ENCODE data around the gene NHS. TPM values are rescaled to one million over a fixed set of nuclear protein-coding genes. Genes with fewer than 3 reads are reported as not detected.

The NHS gene
- total RNA-seq, 1 experiment from 2014 or later = 19.5 TPM

- no peak overlapping the region for H3K4me3 Mint-ChIP-seq (ENCODE audit: low read depth, unreplicated experiment)
- H3K9me3 Mint-ChIP-seq (ENCODE audit: low read depth, unreplicated experiment) = peaks cover 3% of the 10 kb centered on the region
Observed at GRCh38 chrX:17654116-17654515, 279.1 kb downstream of the NHS start.

GRCh38 chrX:17655211-17656034 is 280.4 kb downstream of the NHS start:
- intact Hi-C loops (cut with micrococcal nuclease; ENCODE audit: unreplicated experiment) = no loop called here
- no peak for TF ChIP-seq CTCF (IDR thresholded peaks at IDR 0.05; ENCODE audit: unreplicated experiment)
- BruUV-seq (replicated peaks) = no TSS peak
- peaks cover 11% of the 10 kb centered on the region for H3K4me1 Mint-ChIP-seq (ENCODE audit: low read depth, unreplicated experiment)
- no peak overlapping the region for H3K27ac Mint-ChIP-seq (ENCODE audit: unreplicated experiment)
- H3K9me3 Mint-ChIP-seq (ENCODE audit: low read depth, unreplicated experiment) = peaks cover 3% of the 10 kb centered on the region
- no peaks in the 10 kb centered on the region for H3K27me3 Mint-ChIP-seq (ENCODE audit: unreplicated experiment)
- no peak overlapping the region for H3K4me3 Mint-ChIP-seq (ENCODE audit: low read depth, unreplicated experiment)
- CTCF ChIA-PET = no interaction called here
- DNase-seq = no peak
- H3K36me3 Mint-ChIP-seq (ENCODE audit: insufficient read depth, unreplicated experiment) = peaks cover 5% of the 10 kb centered on the region

More at GRCh38 chrX:17654116-17654515, 279.1 kb downstream of the NHS start:
- peaks cover 11% of the 10 kb centered on the region for H3K4me1 Mint-ChIP-seq (ENCODE audit: low read depth, unreplicated experiment)
- BruUV-seq (replicated peaks) = no TSS peak
- no peak for DNase-seq
- no peak for TF ChIP-seq CTCF (IDR thresholded peaks at IDR 0.05; ENCODE audit: unreplicated experiment)
- CTCF ChIA-PET = no interaction called here
- intact Hi-C loops (cut with micrococcal nuclease; ENCODE audit: unreplicated experiment) = no loop called here
- H3K27ac Mint-ChIP-seq (ENCODE audit: unreplicated experiment) = peak overlapping the region; percentile 5
- H3K27me3 Mint-ChIP-seq (ENCODE audit: unreplicated experiment) = no peaks in the 10 kb centered on the region
- peaks cover 5% of the 10 kb centered on the region for H3K36me3 Mint-ChIP-seq (ENCODE audit: insufficient read depth, unreplicated experiment)

GRCh38 chrX:17656035-17656418 is 281.0 kb downstream of the NHS start:
- H3K27ac Mint-ChIP-seq (ENCODE audit: unreplicated experiment) = no peak overlapping the region
- intact Hi-C loops (cut with micrococcal nuclease; ENCODE audit: unreplicated experiment) = no loop called here
- no peak for TF ChIP-seq CTCF (IDR thresholded peaks at IDR 0.05; ENCODE audit: unreplicated experiment)
- peaks cover 5% of the 10 kb centered on the region for H3K36me3 Mint-ChIP-seq (ENCODE audit: insufficient read depth, unreplicated experiment)
- DNase-seq = no peak
- peaks cover 3% of the 10 kb centered on the region for H3K9me3 Mint-ChIP-seq (ENCODE audit: low read depth, unreplicated experiment)
- BruUV-seq (replicated peaks) = no TSS peak
- H3K4me1 Mint-ChIP-seq (ENCODE audit: low read depth, unreplicated experiment) = peaks cover 11% of the 10 kb centered on the region
- no peak overlapping the region for H3K4me3 Mint-ChIP-seq (ENCODE audit: low read depth, unreplicated experiment)
- H3K27me3 Mint-ChIP-seq (ENCODE audit: unreplicated experiment) = no peaks in the 10 kb centered on the region
- CTCF ChIA-PET = no interaction called here

GRCh38 chrX:17656556-17656955 is 281.6 kb downstream of the NHS start:
- no TSS peak for BruUV-seq (replicated peaks)
- no peak for TF ChIP-seq CTCF (IDR thresholded peaks at IDR 0.05; ENCODE audit: unreplicated experiment)
- H3K4me1 Mint-ChIP-seq (ENCODE audit: low read depth, unreplicated experiment) = peaks cover 11% of the 10 kb centered on the region
- H3K27ac Mint-ChIP-seq (ENCODE audit: unreplicated experiment) = no peak overlapping the region
- peaks cover 3% of the 10 kb centered on the region for H3K9me3 Mint-ChIP-seq (ENCODE audit: low read depth, unreplicated experiment)
- no peaks in the 10 kb centered on the region for H3K27me3 Mint-ChIP-seq (ENCODE audit: unreplicated experiment)
- H3K4me3 Mint-ChIP-seq (ENCODE audit: low read depth, unreplicated experiment) = no peak overlapping the region
- CTCF ChIA-PET = no interaction called here
- no peak for DNase-seq
- peaks cover 5% of the 10 kb centered on the region for H3K36me3 Mint-ChIP-seq (ENCODE audit: insufficient read depth, unreplicated experiment)
- intact Hi-C loops (cut with micrococcal nuclease; ENCODE audit: unreplicated experiment) = no loop called here

Data from Calu3 (cell line).